NCI-H2196 (cell line): ENCODE data around the gene F13A1.

Experiments used
- DNase-seq: peaks from one replicate; lab custom pipeline; 2025; ENCODE audit not compliant: unreplicated experiment; lab: John Stamatoyannopoulos, UW

The F13A1 gene

GRCh38 chr6:6195080-6195479 lies 125.4 kb downstream of the F13A1 start:
- DNase-seq, result no peak

- no peak for DNase-seq
Measured at GRCh38 chr6:6193221-6193745, 127.2 kb downstream of the F13A1 start.

GRCh38 chr6:6191909-6192308 lies 128.6 kb downstream of the F13A1 start:
- DNase-seq, result no peak

GRCh38 chr6:6191476-6191875 lies 129.0 kb downstream of the F13A1 start:
- DNase-seq, result no peak

- DNase-seq, result no peak
Measured at GRCh38 chr6:6180684-6181083, 139.8 kb downstream of the F13A1 start.

GRCh38 chr6:6179858-6180623 lies 140.4 kb downstream of the F13A1 start:
- no peak for DNase-seq

GRCh38 chr6:6178795-6179194 lies 141.7 kb downstream of the F13A1 start:
- no peak for DNase-seq

GRCh38 chr6:6177754-6178153 lies 142.7 kb downstream of the F13A1 start:
- DNase-seq, result no peak

GRCh38 chr6:6176586-6177228 lies 143.8 kb downstream of the F13A1 start:
- DNase-seq, result no peak

GRCh38 chr6:6176127-6176526 lies 144.3 kb downstream of the F13A1 start:
- DNase-seq, result no peak

GRCh38 chr6:6169141-6169540 lies 151.3 kb downstream of the F13A1 start:
- no peak for DNase-seq

GRCh38 chr6:6166064-6166463 lies 154.4 kb downstream of the F13A1 start:
- no peak for DNase-seq

- no peak for DNase-seq
Measured at GRCh38 chr6:6164367-6164766, 156.1 kb downstream of the F13A1 start.

GRCh38 chr6:6154335-6154734 lies 166.1 kb downstream of the F13A1 start:
- no peak for DNase-seq

GRCh38 chr6:6152060-6152459 lies 168.4 kb downstream of the F13A1 start:
- DNase-seq, result no peak

- DNase-seq, result no peak
Measured at GRCh38 chr6:6148192-6148815, 172.2 kb downstream of the F13A1 start.

- DNase-seq, result peak; percentile 17
Measured at GRCh38 chr6:6131492-6132109, 188.9 kb downstream of the F13A1 start.

GRCh38 chr6:6125495-6125894 lies 195.0 kb downstream of the F13A1 start:
- DNase-seq, result no peak

- no peak for DNase-seq
Measured at GRCh38 chr6:6123803-6124202, 196.7 kb downstream of the F13A1 start.

GRCh38 chr6:6121943-6122342 lies 198.5 kb downstream of the F13A1 start:
- DNase-seq, result no peak

- no peak for DNase-seq
Measured at GRCh38 chr6:6105472-6106036, 214.9 kb downstream of the F13A1 start.
